ENCODE measurements around the gene TPRG1L.

The TPRG1L gene

DNA sequence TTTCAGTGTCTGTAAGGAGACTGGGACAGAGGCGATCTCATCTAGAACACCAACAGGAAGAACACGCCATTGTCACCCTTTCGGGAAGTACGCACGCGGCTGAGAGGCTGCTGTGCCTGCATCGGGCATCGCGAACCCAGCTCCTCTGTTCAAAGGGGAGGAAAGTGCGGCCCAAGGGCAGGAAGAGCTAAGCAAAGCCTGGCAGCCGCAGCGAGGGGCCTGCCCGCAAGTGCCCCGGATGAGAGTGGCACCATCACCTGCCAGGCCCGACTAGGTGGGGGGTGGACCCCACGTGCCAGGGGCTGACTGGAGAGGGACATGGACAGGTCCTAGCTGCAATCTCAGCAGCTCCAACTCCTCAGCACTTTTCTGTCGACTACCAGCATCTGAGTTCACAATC lies 7.5 kb downstream of the TPRG1L start:
- H3K27me3 ChIP-seq (ENCODE audit: insufficient read depth, low read length), result no peaks in the 10 kb centered on the region
- H3K4me3 ChIP-seq (ENCODE audit: low read depth, low read length, poor library complexity, severe bottlenecking), result no peak overlapping the region
- TF ChIP-seq, protein P1, sequence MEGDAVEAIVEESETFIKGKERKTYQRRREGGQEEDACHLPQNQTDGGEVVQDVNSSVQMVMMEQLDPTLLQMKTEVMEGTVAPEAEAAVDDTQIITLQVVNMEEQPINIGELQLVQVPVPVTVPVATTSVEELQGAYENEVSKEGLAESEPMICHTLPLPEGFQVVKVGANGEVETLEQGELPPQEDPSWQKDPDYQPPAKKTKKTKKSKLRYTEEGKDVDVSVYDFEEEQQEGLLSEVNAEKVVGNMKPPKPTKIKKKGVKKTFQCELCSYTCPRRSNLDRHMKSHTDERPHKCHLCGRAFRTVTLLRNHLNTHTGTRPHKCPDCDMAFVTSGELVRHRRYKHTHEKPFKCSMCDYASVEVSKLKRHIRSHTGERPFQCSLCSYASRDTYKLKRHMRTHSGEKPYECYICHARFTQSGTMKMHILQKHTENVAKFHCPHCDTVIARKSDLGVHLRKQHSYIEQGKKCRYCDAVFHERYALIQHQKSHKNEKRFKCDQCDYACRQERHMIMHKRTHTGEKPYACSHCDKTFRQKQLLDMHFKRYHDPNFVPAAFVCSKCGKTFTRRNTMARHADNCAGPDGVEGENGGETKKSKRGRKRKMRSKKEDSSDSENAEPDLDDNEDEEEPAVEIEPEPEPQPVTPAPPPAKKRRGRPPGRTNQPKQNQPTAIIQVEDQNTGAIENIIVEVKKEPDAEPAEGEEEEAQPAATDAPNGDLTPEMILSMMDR (IDR thresholded peaks at IDR 0.05; ENCODE audit: low read length), result no peak
- no peak for TF ChIP-seq EZH2 (IDR thresholded peaks at IDR 0.05; ENCODE audit: borderline replicate concordance, low read length)
- H3K9ac ChIP-seq (ENCODE audit: low read length), result no peak overlapping the region
- no peaks in the 10 kb centered on the region for H3K9me3 ChIP-seq (ENCODE audit: low read length)
- peaks cover 73% of the 10 kb centered on the region for H3K36me3 ChIP-seq (ENCODE audit: insufficient read depth, low read length)
- H3K9me2 ChIP-seq (ENCODE audit: low read depth, low read length), result no peaks in the 10 kb centered on the region
- no peak overlapping the region for H2AFZ ChIP-seq (ENCODE audit: low read length)
- H4K20me1 ChIP-seq (ENCODE audit: insufficient read depth, low read length), result no peaks in the 10 kb centered on the region
- H3K27ac ChIP-seq (ENCODE audit: low read depth, low read length, poor library complexity, severe bottlenecking), result peak overlapping the region; percentile 13
- no peaks in the 10 kb centered on the region for H3K79me2 ChIP-seq (ENCODE audit: insufficient read depth, low read length)
- H3K4me2 ChIP-seq (ENCODE audit: low read length), result no peak overlapping the region
- peaks cover 10% of the 10 kb centered on the region for H3K4me1 ChIP-seq (ENCODE audit: insufficient read depth, low read length, severe bottlenecking)
- 0 out of 2 replicates have a peak, but pooled peaks cover 3% of the 10 kb centered on the region for H3F3A ChIP-seq (ENCODE audit: insufficient read depth, low read length)

DNA sequence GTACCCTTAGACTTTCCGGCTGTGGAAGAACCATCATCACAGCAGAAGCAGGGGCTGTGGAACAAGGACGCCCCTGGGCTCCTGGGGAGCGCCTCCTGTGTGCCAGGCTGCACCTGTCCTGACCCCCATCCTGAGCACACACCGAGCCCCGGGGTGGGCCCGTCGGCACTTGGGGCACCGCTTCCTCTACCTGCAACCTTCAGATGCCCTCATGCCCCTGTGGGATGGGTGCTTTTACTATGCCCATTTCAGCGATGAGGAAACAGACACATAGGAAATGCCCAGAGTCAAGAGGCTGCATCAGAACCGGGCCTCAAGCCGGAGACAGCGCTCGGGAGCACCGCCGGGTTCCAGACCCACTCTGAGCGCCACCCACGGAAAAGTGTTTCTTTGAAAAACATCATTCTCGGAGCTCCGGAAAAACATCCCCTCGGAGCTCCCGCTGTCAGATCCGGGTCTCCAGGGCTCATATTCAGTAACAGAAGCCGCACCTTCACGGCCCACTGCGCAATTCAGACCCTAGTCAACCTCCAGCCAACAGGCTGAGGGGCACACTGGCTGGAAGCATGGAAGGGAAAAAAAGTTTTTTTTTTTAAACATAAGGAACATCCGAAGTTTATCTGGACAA lies 8.0 kb downstream of the TPRG1L start:
- no peaks in the 10 kb centered on the region for H4K20me1 ChIP-seq (ENCODE audit: insufficient read depth, low read length)
- no peak for TF ChIP-seq EZH2 (IDR thresholded peaks at IDR 0.05; ENCODE audit: borderline replicate concordance, low read length)
- TF ChIP-seq, protein P1 (IDR thresholded peaks at IDR 0.05; ENCODE audit: low read length), result no peak
- H3K27me3 ChIP-seq (ENCODE audit: insufficient read depth, low read length), result no peaks in the 10 kb centered on the region
- H3K36me3 ChIP-seq (ENCODE audit: insufficient read depth, low read length), result peaks cover 71% of the 10 kb centered on the region
- 0 out of 2 replicates have a peak, but pooled peaks cover 3% of the 10 kb centered on the region for H3F3A ChIP-seq (ENCODE audit: insufficient read depth, low read length)
- no peaks in the 10 kb centered on the region for H3K9me2 ChIP-seq (ENCODE audit: low read depth, low read length)
- no peaks in the 10 kb centered on the region for H3K9me3 ChIP-seq (ENCODE audit: low read length)
- H2AFZ ChIP-seq (ENCODE audit: low read length), result no peak overlapping the region
- no peak overlapping the region for H3K27ac ChIP-seq (ENCODE audit: low read depth, low read length, poor library complexity, severe bottlenecking)
- H3K4me1 ChIP-seq (ENCODE audit: insufficient read depth, low read length, severe bottlenecking), result peaks cover 10% of the 10 kb centered on the region
- H3K4me2 ChIP-seq (ENCODE audit: low read length), result no peak overlapping the region
- H3K9ac ChIP-seq (ENCODE audit: low read length), result no peak overlapping the region
- no peak overlapping the region for H3K4me3 ChIP-seq (ENCODE audit: low read depth, low read length, poor library complexity, severe bottlenecking)
- no peaks in the 10 kb centered on the region for H3K79me2 ChIP-seq (ENCODE audit: insufficient read depth, low read length)

DNA sequence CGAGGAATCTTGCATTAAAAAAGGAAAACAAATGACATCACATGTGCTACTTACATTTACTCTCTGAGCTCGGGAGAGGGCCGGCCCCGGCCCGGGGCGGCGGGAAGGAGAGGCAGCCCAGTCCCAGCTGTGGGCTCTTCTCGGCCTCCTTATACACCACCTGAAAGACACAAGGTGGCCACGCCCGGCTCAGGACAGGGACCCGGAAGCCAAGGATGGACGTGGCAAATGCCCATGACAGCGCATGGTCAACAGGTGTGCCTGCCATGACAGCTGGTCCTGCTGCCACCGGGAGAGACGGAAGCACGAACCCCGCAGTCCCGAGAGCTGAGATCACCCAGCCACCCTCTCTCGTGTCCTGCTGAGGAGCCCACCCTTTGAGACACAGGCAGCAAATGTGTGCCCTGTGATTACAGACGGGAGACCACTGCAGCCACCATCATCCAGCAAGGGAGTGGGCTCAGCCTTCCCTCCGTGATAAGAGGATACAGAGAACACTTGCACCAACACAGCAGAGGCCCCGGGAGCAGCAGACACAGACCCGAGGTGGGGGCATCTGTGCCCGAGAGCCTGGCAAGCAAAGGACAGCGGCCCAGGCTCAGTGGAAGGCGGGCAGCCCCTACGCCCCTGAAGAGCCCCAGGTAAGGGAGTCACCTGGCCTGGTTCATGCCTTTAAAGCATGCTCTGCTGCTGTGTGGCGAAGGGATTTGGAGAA lies 8.7 kb downstream of the TPRG1L start:
- Histone ChIP-seq H3K4me3 (ENCODE audit: low read depth, low read length, poor library complexity, severe bottlenecking) (no peak overlapping the region), H4K20me1 (ENCODE audit: insufficient read depth, low read length) (no peaks in the 10 kb centered on the region), H3K27me3 (ENCODE audit: insufficient read depth, low read length) (no peaks in the 10 kb centered on the region), H3K4me2 (ENCODE audit: low read length) (no peak overlapping the region), H3K27ac (ENCODE audit: low read depth, low read length, poor library complexity, severe bottlenecking) (no peak overlapping the region), H3K4me1 (ENCODE audit: insufficient read depth, low read length, severe bottlenecking) (peaks cover 10% of the 10 kb centered on the region), H3K9me2 (ENCODE audit: low read depth, low read length) (no peaks in the 10 kb centered on the region), H3K9me3 (ENCODE audit: low read length) (no peaks in the 10 kb centered on the region), H3K79me2 (ENCODE audit: insufficient read depth, low read length) (no peaks in the 10 kb centered on the region), H3K36me3 (ENCODE audit: insufficient read depth, low read length) (peaks cover 71% of the 10 kb centered on the region), H3K9ac (ENCODE audit: low read length) (no peak overlapping the region), H3F3A (ENCODE audit: insufficient read depth, low read length) (0 out of 2 replicates have a peak, but pooled peaks cover 3% of the 10 kb centered on the region), H2AFZ (ENCODE audit: low read length) (no peak overlapping the region)
- TF ChIP-seq, protein P1 (IDR thresholded peaks at IDR 0.05; ENCODE audit: low read length), result no peak
- no peak for TF ChIP-seq EZH2 (IDR thresholded peaks at IDR 0.05; ENCODE audit: borderline replicate concordance, low read length)

All from OCI-LY1 (cell line).